HG03039 (cell line): ENCODE results near the gene F13A1.
"Not testable (repeated sequence)": the region's sequence is repeated elsewhere in the genome, so short reads cannot be mapped to it uniquely, and the experiment has no call there.

Experiments
- ATAC-seq: cut with Tn5 transposase; IDR thresholded peaks from one replicate; pipeline ENCODE4 v1.9.1; 2021; ENCODE audit warnings: mild to moderate bottlenecking, moderate library complexity; ENCODE audit not compliant: unreplicated experiment

F13A1 gene

DNA sequence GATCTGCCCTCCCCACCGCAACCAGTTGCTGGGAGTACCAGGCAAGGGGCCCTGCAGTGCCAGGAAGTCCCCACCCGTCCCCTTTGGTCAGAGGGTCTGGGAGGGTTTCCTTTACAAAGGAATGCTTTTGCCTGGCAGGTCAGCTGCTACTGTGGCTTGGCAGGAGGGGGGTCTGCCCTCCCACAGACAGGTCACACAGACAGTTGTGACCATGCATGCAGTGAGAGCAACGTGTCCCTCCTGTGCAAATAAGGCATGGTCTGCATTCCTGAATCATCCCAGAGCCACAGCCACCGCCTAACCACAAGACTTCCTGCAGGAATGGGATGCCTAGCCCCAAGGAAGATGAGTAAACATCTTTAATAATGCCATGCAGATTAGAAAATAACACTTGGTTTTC lies 439 bp upstream of the F13A1 start:
- no peak for ATAC-seq

- no peak for ATAC-seq
Observed at GRCh38 chr6:6317825-6318733, 2.4 kb downstream of the F13A1 start.

DNA sequence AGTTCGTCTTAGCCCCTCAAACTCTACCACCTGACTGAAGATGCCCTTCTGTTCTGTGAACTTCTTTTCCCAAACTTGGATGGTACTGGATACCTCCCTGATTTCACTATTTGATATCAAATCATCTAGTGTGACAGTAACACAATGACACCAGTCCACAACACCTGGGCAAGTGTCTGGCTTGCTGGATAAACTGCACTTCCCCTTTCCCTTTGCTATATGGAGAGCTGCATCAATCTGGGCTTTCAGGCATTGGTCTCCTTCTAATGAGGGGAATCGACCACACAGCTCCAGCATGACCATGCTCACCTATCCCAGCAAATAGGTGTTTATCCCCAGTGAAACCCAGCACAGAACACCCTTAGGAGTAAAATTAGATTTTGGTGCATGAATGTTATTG lies 3.1 kb downstream of the F13A1 start:
- no peak for ATAC-seq

DNA sequence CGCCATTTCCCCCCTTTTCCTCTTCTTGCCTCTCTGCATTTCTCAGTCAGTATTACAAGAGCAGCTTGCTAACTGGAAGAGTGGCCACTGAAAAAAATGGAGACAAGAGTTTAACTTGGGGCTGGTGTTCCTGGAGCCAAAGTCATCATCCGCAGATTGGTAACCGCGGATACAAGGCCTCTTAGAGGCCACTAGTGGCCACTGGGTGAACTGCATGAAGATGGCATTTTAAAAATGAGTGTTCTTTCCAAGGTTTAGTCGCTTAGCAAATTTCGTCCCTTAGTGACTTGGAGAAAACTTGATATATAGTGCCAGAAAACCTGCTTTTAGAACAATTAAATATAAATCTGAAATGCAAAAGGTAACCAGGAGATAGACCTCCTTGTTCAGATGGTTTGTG lies 4.8 kb downstream of the F13A1 start:
- no peak for ATAC-seq

DNA sequence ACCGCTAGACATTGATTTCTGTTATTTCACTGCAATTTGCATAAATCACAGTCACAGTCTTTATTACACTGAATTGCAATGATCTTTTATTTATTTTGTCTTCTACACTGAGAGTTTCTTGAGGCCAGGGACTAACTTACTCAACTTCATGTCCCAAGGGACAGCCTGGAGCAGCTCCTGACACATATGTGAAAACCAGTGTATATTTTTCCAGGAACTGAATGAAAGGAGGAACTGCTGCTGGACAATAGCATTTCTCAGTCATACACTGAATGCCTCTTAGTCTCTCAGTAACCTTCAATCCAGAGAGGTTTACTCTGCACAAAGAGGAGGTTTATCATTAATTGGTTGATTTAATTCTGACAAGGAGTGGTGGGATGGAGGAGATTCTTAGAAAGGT lies 5.9 kb downstream of the F13A1 start:
- ATAC-seq, result no peak

- no peak for ATAC-seq
Observed at GRCh38 chr6:6312901-6313441, 7.5 kb downstream of the F13A1 start.

DNA sequence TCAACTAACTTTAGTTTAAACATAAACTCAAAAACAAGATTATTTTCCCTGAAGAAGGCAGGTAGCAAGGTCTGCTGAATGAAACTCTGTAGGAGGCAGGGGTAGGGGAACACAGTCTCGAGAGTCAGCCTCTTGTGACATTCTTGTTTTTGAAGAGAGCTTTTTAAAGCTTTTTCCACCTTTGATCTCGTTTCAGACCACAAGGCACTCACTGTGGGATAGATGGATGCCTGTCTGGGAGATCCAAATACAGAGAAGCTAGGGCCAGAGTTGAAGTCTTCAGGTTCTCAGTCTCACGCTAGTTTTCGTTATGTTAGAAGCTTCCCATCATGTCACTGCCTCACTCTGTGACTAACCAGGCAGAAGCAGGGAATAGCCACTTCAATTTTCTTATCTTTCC lies 14.9 kb downstream of the F13A1 start:
- no peak for ATAC-seq

- ATAC-seq, result not testable (repeated sequence)
Observed at GRCh38 chr6:6300383-6300782, 20.1 kb downstream of the F13A1 start.

DNA sequence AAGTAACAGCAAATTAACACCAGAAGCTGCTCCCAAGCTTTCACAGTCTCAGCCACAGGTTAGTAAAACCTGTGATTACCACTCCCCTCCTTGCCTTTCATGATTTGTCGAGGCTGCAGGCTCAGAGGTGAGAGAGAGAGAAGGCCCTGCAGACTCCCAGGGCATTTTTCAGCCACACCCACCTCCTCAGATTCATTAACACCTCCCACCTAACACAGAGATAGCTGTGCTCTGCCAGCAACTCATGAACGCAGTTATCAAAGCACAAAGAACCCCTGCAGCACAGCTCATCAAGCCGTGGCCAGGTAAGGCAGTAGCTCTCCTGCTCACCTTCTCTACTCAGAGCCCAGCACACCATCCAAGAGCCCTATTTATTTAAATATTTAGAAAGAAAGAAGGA lies 27.1 kb downstream of the F13A1 start:
- ATAC-seq, result no peak

GRCh38 chr6:6287415-6287814 lies 33.0 kb downstream of the F13A1 start:
- ATAC-seq, result no peak

DNA sequence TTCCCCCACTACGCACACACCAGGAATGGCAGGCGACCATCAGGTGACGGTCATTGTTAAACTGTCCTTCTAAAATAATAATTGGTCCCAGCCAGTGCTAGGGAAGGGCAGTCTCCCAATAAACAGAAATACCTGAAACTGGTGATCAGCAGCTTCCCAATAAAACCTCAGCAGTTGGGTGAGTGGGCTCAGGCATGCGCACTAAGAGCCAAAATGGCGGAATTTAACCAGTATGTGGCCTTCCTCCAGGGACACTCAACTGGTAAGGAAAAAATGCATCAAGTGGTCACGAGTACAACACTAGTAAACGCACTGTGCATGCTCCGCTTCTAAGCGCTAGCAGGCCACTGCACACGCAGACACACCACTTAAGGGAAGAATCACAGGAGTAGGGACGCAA lies 34.8 kb downstream of the F13A1 start:
- no peak for ATAC-seq

DNA sequence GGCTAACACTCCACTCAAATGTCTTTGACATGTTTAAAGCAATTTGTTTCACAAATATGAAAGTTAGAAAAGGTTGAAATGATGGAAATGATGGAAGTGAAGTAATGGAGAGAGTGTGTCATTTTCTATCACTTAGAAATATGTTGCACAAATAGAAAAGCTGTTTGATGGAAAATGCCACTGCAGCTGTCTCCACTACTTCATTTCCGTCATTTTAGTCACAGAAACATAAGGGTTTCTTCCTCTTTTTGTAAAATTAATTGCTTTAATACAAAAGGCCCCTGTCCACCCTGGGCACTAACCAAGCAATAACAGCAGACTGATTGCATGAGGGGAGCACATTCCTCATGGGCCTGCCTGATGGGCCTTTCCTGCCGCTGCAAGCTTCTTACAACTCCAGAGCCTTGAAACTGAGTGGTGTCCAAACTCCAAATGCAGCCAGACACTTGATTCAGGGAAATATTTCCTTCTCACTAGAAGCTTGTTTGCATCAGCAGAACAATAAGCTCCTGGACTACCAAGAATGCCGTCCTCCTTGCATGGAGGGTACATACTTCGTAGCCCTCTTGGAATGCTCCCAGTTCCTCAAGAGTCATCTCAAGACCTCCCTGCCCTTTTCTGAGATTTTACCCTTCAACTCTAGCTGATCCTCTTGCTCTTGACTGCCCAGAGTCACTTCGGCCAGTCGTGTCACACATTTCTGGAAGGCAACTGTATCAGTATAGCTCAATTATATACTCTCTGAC lies 36.1 kb downstream of the F13A1 start:
- no peak for ATAC-seq

- no peak for ATAC-seq
Observed at GRCh38 chr6:6283746-6284145, 36.7 kb downstream of the F13A1 start.

DNA sequence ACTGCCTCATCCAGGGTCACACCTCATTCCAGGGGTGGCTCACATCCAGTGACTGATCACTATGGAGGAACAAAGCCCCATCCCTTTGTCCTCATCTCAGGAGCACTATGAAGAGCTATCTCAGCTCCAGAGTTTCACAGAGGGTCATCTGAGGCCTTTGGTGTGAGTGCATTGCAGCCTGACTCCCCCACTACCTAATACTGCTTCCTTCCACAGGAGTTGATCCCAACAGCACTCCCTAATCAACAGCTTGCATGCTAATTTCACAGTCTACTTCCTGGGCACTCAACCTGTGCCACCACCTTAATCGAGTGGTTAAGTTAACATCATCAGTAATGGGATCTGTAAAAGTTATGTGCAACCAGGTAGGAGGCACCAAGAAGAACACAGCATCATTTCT lies 37.7 kb downstream of the F13A1 start:
- no peak for ATAC-seq

DNA sequence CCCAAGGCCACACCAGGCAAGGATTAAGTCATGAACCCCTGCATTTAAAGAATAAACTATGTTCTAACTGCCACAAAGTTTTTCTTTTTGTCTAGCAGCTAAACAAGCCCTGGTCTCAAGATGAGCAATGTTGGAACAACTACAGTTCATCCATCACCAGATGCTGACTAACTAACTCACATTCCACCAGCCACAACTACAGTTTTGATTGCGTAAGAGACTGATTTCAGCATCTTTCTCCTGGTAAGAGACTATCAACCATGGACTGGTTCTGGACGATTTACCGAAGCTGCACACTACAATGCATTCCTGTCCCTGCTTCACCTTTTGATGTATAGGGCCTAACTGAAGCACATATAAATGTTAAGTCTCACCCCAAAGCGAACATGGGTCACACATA lies 43.0 kb downstream of the F13A1 start:
- no peak for ATAC-seq

- ATAC-seq, result no peak
Observed at GRCh38 chr6:6270948-6271535, 49.4 kb downstream of the F13A1 start.

- ATAC-seq, result no peak
Observed at GRCh38 chr6:6260196-6260722, 60.2 kb downstream of the F13A1 start.

GRCh38 chr6:6256886-6257285 lies 63.6 kb downstream of the F13A1 start:
- no peak for ATAC-seq

DNA sequence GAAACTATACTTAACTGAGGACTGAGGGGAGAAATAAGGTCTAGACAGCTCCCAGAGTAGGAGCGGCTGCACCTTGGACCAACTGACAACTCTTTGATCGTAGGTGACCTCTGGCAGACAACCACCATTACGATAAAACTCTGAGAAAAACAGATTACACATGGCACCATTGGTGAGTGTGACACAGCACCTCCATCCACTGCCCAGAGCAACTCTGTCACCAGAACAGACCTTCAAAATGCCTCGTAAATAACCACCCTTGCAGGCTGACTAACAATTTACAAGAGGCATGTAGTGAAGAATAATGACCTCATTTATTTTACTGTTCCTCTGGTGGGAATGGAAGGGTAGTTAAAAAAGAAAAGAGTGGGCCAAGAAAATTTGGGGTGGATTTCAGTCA lies 64.2 kb downstream of the F13A1 start:
- ATAC-seq, result no peak

- no peak for ATAC-seq
Observed at GRCh38 chr6:6251555-6252280, 68.7 kb downstream of the F13A1 start.

GRCh38 chr6:6248651-6249050 lies 71.8 kb downstream of the F13A1 start:
- no peak for ATAC-seq
